SJCRH30 (cell line): Measurements from ENCODE around the gene HNRNPA3. TPM values are rescaled to one million over a fixed set of nuclear protein-coding genes. Genes with fewer than 3 reads are reported as not detected.
"Not testable (repeated sequence)": the region's sequence is repeated elsewhere in the genome, so short reads cannot be mapped to it uniquely, and the experiment has no call there.

ENCODE experiments used
- DNase-seq, 2 experiments: peaks; one replicate each; pipeline ENCODE4 v3.0.0-alpha.2; 2015 to 2020
- H3K27ac ChIP-seq: fragments of 250-450 bp; sonication (Bioruptor Pico); 2 replicates; pipeline ENCODE4 v1.5.1; 2020; ENCODE audit warnings: mild to moderate bottlenecking, moderate library complexity
- H3K27me3 ChIP-seq: fragments of 250-450 bp; sonication (Bioruptor Pico); 2 replicates; pipeline ENCODE4 v1.5.1; 2020; ENCODE audit warnings: mild to moderate bottlenecking, moderate library complexity
- H3K36me3 ChIP-seq: fragments of 250-450 bp; sonication (Bioruptor Pico); 2 replicates; pipeline ENCODE4 v1.5.1; 2020; ENCODE audit warnings: mild to moderate bottlenecking, moderate library complexity
- H3K4me1 ChIP-seq: fragments of 250-450 bp; sonication (Bioruptor Pico); 2 replicates; pipeline ENCODE4 v1.5.1; 2020; ENCODE audit warnings: mild to moderate bottlenecking, moderate library complexity
- H3K4me3 ChIP-seq: fragments of 250-450 bp; sonication (Bioruptor Pico); 2 replicates; pipeline ENCODE4 v1.5.1; 2020; ENCODE audit warnings: mild to moderate bottlenecking, moderate library complexity
- H3K9me3 ChIP-seq: fragments of 250-450 bp; sonication (Bioruptor Pico); replicated peaks from 2 replicates; pipeline ENCODE4 v1.5.1; 2020; ENCODE audit warnings: mild to moderate bottlenecking, moderate library complexity
- total RNA-seq: library from RNA; depleted of rRNA; stranded (reverse); fragments of >200 nt; shearing (Covaris generic); gene quantifications from 2 replicates; pipeline ENCODE4 v1.2.3, GENCODE V29; 2014

Gene HNRNPA3
- total RNA-seq, 1 experiment from 2014 or later: 159 TPM

DNA sequence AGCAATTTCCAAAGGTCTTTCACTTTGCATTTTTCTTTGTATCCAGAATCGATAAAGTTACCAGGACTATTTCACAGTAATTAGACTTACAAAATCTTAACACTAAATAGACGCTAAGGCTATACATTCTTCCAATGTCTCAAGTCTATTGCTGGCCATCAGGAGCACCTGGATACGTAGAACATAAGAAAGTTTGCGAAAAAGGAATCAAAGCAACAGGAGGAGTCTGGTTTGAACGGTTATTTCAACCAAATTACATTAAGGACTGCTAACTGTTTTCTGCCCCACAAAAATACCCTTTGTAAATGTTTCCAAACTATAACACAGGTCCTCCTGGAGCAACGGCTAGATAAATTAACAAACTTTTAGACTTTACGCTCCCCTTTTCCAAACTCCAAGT lies 1.4 kb upstream of the HNRNPA3 start:
- H3K27me3 ChIP-seq: no peaks in the 10 kb centered on the region
- peaks cover 11% of the 10 kb centered on the region for H3K4me1 ChIP-seq
- H3K9me3 ChIP-seq: no peaks in the 10 kb centered on the region
- peaks cover 30% of the 10 kb centered on the region for H3K36me3 ChIP-seq
- peak overlapping the region; percentile 99 for H3K27ac ChIP-seq
- no peak for DNase-seq
- peak overlapping the region; percentile 91 for H3K4me3 ChIP-seq

DNA sequence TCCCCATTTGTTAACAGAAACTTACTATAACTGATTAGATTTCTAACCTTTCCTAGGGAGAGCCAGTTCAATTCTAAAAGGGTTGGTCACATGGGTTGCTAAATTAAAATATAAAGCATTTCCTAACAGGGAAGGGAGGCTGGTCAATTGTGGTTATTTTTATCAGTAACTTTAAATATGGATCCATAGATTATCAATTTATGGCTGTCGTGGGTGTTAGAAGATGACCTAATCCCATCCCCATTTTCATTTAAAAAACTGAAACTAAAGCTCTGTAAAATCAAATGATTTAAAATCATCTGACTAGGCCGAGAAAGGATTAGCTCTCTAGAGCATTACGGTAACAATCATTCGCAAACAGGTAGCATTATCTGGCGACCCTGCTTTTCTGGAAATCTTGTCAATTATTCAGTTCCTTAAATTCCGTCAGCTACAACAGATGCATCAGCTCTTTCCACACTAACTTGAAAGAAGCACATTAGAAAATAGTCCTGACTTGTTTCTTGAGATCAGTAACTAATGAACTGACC lies 953 bp upstream of the HNRNPA3 start:
- peaks cover 11% of the 10 kb centered on the region for H3K4me1 ChIP-seq
- H3K36me3 ChIP-seq: peaks cover 35% of the 10 kb centered on the region
- peak overlapping the region; percentile 91 for H3K4me3 ChIP-seq
- H3K27me3 ChIP-seq: no peaks in the 10 kb centered on the region
- peak overlapping the region; percentile 99 for H3K27ac ChIP-seq
- no peak for DNase-seq
- H3K9me3 ChIP-seq: no peaks in the 10 kb centered on the region

DNA sequence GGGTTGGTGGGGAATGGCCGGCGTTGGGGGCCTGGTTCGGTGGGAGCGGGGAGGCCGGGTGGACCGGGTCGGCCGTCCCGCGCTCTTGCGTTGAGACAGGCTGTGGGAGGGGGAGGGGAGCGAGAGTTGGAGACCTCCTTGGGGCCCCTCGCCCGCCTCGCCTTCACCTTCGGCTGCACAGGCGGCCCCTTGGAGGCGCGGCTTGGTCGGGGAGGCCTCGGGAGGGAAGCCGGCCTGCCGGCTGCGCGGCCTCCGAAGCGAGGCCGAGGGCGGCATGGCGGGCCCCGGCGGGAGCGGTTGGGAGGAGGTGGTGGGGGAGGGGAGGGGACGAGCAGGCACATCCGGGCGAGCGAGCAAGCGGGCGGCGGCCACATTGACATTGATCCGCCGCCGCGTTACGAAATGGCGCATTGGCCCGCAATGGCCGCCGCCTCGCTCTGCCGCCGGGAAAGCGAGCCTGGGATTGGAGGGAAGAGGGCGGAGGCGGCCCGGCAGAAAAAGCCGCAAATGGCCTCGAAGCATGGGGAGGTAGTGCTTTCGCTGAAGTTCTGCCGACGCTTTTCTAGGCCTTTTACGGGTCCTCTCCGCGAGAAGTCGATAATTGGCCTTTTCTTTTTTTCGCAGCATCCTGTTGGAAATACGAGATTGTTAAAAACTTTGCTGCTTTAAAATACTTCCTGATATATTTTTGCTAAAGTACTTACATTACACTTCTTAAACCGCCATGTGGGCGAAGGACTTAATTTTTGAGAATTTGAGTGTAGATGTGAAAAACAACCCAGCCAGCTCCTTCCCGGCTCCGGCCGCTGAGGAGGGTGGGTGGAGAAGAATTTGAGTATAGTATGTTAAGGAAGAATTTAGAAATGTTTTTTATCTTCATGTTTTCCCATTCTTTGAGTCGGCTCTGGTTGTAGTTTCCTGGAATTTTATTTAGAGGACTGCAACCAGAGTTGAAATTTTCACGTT lies 580 bp downstream of the HNRNPA3 start:
- Histone ChIP-seq H3K36me3 (peaks cover 49% of the 10 kb centered on the region), H3K4me3 (peak overlapping the region; percentile 91), H3K9me3 (no peaks in the 10 kb centered on the region), H3K27me3 (no peaks in the 10 kb centered on the region), H3K27ac (peak overlapping the region; percentile 99), H3K4me1 (peaks cover 14% of the 10 kb centered on the region)
- peak; percentile 92 to 95 for DNase-seq

DNA sequence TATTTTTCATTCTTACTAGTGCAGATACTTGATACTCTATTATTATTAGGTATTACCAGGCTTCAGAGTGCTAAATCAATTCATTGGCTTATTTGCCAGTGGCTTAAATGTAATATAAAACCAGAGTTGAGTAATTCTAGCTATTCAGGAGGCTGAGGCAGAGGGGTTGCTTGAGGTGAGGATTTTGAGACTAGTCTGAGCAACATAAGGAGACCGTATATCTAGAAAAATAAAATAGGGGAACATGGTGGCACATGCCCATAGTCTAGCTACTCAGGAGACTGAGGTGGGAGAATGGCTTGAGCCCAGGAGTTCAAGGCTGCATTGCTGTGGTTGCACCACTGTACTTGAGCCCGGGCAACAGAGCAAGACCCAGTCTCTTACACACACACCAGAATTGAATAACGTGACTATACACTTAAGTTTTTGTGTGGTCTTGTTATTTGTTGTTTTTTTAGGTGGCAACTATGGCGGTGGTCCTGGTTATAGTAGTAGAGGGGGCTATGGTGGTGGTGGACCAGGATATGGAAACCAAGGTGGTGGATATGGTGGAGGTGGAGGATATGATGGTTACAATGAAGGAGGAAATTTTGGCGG lies 4.8 kb downstream of the HNRNPA3 start:
- H3K4me3 ChIP-seq: no peak overlapping the region
- H3K36me3 ChIP-seq: peaks cover 89% of the 10 kb centered on the region
- peaks cover 14% of the 10 kb centered on the region for H3K4me1 ChIP-seq
- no peaks in the 10 kb centered on the region for H3K9me3 ChIP-seq
- no peaks in the 10 kb centered on the region for H3K27me3 ChIP-seq
- H3K27ac ChIP-seq: no peak overlapping the region
- DNase-seq: no peak

DNA sequence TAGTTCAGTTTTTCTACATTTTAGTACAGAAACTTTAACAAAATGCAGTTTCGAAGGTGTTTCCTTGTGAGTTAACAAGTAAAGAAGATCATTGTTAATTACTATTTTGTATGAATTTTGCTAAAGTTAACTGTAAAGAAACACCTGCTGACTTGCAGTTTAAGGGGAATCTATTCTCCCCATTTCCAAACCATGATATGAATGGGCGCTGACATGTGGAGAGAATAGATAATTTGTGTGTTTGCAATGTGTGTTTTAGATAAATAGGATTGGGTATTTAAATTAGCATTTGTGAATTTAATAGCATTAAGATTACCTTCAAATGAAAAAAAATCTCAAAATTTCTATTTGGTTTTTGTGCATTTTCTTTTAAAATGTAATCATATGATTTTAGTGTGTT lies 7.2 kb downstream of the HNRNPA3 start:
- H3K27ac ChIP-seq, DNase-seq, H3K9me3 ChIP-seq, H3K27me3 ChIP-seq, H3K4me3 ChIP-seq: not testable (repeated sequence)
- Histone ChIP-seq H3K36me3 (peaks cover 89% of the 10 kb centered on the region), H3K4me1 (peaks cover 10% of the 10 kb centered on the region)

DNA sequence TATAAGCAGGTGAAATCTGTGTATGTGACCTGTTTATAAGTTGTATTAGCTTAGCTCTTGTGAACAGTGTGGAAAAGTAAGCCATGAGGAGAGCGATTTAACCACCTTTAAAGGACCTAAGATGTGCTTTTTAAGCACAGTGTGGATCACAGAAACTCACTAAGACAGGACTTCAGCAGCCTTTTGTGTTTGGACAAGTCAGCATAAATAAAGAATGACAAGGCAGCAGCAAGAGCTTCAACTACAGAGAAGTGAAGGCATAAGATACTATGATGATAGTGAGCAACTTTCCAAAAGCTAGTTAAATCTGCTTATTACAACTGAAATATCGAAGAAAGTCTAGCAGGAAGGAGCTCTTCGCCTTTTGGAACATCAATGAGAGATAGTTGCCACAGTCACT lies 8.9 kb downstream of the HNRNPA3 start:
- peaks cover 2% of the 10 kb centered on the region; the same call in 1 of the 2 replicates for H3K4me1 ChIP-seq
- H3K9me3 ChIP-seq: peaks cover 5% of the 10 kb centered on the region; the same call in 1 of the 2 replicates
- no peak for DNase-seq
- H3K27ac ChIP-seq: no peak overlapping the region
- no peak overlapping the region for H3K4me3 ChIP-seq
- H3K36me3 ChIP-seq: peaks cover 71% of the 10 kb centered on the region
- peaks cover 7% of the 10 kb centered on the region; the same call in 1 of the 2 replicates for H3K27me3 ChIP-seq

DNA sequence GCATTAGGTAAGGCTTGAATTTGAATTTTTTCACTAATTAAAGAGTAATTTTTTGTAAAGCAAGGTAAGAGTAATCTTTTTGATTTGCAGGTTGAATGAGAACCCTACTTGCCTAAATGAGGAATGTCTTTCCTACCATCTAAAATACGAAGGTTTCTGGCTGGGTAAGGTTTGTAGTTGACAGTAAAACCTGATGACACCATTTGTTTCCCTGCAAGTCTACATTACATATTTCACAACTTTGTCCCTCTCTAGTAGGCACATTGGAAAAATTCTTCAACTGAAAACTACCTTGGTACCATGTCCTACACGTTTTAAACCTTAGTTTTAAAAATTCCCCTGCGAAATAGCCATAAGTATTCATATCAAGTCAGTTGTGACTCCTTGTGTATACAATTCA lies 9.4 kb downstream of the HNRNPA3 start:
- DNase-seq: no peak
- H3K4me1 ChIP-seq: peaks cover 2% of the 10 kb centered on the region; the same call in 1 of the 2 replicates

DNA sequence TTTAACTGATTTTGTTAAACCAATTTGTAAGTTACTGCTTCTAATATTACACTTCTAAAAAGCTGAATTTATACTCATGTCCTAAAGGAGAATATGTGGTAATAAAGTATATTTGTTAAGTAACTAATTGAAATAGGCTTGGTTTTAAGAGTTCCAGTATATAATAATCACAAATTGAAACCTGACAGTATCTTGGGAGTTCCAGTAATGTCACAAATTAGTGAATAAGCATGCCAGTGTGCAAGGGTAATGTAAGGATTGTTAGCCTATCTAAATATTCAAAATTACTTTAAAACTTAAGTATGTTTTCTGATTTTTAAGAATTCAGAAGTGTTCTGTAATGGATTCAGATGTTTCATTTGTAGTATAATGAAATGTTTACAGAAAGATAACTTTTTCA lies 10.8 kb downstream of the HNRNPA3 start:
- not testable (repeated sequence) for H3K4me1 ChIP-seq, H3K4me3 ChIP-seq, H3K27me3 ChIP-seq, H3K27ac ChIP-seq, H3K9me3 ChIP-seq, DNase-seq
- H3K36me3 ChIP-seq: peaks cover 54% of the 10 kb centered on the region

More for the DNA sequence above, 9.4 kb downstream of the HNRNPA3 start:
- no peak overlapping the region for H3K4me3 ChIP-seq
- H3K9me3 ChIP-seq: peaks cover 5% of the 10 kb centered on the region; the same call in 1 of the 2 replicates
- no peak overlapping the region for H3K27ac ChIP-seq
- peaks cover 7% of the 10 kb centered on the region; the same call in 1 of the 2 replicates for H3K27me3 ChIP-seq
- H3K36me3 ChIP-seq: peaks cover 67% of the 10 kb centered on the region

DNA sequence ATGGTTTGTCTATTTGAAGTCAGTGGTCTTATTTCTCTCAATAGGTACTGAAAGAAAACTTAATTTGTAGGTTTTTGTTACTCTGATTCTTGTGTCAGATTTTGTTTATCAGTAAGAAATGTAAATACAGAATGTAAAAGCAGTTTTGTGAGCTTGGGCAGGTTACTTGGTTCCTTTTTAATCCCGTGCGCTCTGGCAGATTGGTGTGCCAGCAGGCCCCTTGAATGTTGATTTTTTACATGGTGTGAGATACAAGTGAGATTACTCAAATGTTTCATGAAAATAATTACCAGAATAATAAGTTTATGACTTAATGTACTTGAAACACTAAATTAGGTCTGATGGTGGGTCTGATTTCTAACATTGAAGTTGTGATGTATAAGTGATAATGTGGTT lies 13.4 kb downstream of the HNRNPA3 start:
- Histone ChIP-seq H3K27ac (no peak overlapping the region), H3K27me3 (peaks cover 7% of the 10 kb centered on the region; the same call in 1 of the 2 replicates), H3K4me3 (no peak overlapping the region), H3K36me3 (peaks cover 44% of the 10 kb centered on the region), H3K4me1 (no peaks in the 10 kb centered on the region; the same call in 1 of the 2 replicates), H3K9me3 (peaks cover 5% of the 10 kb centered on the region; the same call in 1 of the 2 replicates)
- no peak for DNase-seq

DNA sequence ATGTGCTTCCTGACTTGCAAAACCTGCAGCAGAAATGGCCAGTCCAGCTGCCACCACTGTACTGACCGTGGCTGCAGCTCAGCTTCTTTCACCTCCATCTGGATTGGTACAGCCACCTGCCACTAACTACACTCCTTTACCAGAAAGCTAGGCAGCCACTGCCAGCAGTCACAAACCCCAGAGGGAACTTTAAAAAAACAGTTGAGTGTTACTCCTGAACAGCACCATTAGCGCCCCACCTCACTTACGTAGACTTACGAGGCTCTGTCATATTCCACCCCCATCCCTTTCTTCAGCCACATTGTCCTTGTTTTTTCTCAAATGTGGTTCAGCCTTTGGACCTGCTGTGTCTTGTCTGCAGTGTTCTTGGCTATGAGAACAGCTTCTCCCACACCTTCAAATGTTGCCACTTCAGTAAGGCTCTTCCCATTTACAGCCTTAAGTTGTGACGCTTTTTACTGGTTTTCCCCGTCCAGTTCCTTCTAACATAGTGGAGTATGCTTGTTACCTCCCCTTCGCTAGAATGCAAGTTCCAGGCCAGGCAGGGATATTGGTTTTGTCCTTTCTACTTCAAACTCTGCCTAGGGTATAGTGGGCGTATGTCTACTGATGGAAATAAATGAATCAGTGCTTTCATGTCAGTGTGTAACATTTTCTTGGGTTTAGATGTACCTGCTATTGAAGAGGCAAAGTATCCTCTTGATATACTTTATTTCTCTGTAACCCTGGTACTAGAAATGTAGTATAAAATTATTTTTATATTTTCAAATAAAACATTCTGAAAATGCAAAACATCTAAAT lies 17.0 kb downstream of the HNRNPA3 start:
- Histone ChIP-seq H3K27ac (no peak overlapping the region), H3K4me1 (no peaks in the 10 kb centered on the region)
- DNase-seq: no peak

DNA sequence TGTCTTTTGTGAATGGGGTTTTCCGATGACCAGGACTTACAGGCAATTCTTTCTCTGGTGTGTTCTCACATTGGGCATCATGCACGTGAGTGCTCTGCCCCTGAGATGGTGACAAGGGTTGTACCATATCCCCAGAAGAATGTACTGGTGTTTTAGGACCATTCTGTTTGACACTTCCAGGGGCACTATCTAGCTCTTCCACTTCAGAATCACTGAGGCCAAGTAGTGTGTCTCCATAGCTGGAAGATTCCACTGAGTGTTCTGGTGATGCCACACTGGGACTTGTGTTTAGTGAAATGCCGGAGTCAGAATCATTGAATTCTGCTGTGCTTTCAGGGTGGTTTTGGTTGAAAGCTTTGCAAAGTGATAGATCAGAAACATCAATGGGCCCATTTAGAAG lies 18.7 kb downstream of the HNRNPA3 start:
- Histone ChIP-seq H3K9me3 (no peaks in the 10 kb centered on the region), H3K27me3 (no peaks in the 10 kb centered on the region), H3K27ac (no peak overlapping the region), H3K36me3 (peaks cover 49% of the 10 kb centered on the region), H3K4me3 (no peak overlapping the region), H3K4me1 (no peaks in the 10 kb centered on the region)
- DNase-seq: no peak

More for the DNA sequence above, 17.0 kb downstream of the HNRNPA3 start:
- Histone ChIP-seq H3K9me3 (no peaks in the 10 kb centered on the region), H3K36me3 (peaks cover 48% of the 10 kb centered on the region), H3K27me3 (no peaks in the 10 kb centered on the region), H3K4me3 (no peak overlapping the region)

DNA sequence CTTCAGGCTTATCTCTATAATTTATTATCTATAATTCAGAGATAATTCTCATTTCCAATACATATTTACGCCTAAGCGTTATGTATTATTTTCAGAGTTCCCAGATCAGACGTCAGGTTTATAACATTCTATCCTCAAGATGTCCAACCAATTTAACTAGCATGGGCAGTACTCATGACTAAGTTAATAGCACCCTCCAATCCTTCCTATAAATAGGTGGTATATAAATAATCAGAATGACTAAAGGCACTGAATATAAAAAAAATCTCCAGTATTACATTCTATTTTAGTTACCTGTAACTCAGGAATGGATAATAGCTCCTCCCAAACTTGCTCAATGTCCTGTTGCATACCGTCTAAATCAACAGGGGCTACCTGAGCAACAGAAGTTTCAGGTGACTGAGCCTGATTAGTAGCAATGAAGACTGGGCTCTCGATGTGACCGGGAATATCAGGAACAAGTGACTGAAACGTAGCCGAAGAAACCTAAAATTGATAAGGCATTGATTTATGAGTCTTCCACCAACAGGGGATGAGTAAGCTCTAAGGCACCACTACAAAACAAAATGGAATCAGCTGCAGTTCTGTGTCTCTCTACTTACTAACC lies 19.6 kb downstream of the HNRNPA3 start:
- DNase-seq: no peak
- Histone ChIP-seq H3K4me1 (no peaks in the 10 kb centered on the region), H3K36me3 (peaks cover 54% of the 10 kb centered on the region), H3K9me3 (no peaks in the 10 kb centered on the region), H3K27ac (no peak overlapping the region), H3K4me3 (no peak overlapping the region), H3K27me3 (no peaks in the 10 kb centered on the region)

DNA sequence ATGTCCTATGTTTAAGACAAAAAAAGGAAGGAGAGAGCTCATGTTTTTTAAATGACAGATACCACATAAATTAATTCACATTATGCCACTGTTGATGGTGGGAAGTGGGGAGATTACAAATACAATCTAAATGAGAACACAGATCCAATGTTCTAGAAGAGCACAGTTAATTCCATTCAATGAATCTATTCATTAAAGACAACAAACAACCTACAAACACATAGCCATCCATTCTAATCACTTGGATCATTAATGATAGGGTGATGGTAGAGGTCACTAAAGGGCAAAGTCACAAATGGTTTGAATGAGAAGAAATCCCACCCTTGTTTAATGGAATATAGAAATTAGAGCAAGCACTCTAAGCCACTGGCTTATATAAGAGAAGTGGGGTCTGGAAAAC lies 21.7 kb downstream of the HNRNPA3 start:
- no peak overlapping the region for H3K27ac ChIP-seq
- H3K4me3 ChIP-seq: no peak overlapping the region
- no peaks in the 10 kb centered on the region for H3K4me1 ChIP-seq
- H3K27me3 ChIP-seq: no peaks in the 10 kb centered on the region
- no peaks in the 10 kb centered on the region for H3K9me3 ChIP-seq
- H3K36me3 ChIP-seq: peaks cover 54% of the 10 kb centered on the region
- DNase-seq: no peak

DNA sequence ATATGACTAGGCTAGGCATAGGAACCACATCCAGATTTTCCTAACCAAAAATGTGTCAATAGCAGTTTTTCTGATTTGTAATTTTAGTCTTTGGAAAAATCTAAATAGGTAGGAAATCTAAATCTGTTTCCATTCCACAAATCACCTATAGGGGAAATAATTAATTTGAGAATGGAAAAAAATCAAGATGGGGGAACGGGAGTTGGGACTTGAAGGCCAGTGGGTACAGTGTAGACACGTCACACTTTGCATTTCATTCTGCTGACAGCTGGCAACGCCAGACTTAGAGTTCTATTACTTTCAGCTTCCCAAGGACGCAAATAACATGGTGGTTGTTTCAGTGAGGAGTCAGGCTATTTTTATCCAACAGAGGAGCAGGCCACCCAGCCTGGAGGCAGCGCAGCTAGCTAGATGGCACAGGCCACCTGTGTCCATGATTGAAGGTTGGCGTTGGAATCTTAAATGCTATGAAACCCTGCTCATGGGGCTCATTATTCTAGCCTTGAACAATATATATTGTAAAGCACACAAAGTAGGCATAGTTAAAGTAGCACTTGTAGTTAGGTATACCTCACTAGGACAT lies 23.4 kb downstream of the HNRNPA3 start:
- peaks cover 14% of the 10 kb centered on the region for H3K4me1 ChIP-seq
- no peak overlapping the region for H3K27ac ChIP-seq
- peaks cover 39% of the 10 kb centered on the region for H3K36me3 ChIP-seq
- no peaks in the 10 kb centered on the region for H3K27me3 ChIP-seq
- DNase-seq: no peak
- no peak overlapping the region for H3K4me3 ChIP-seq
- no peaks in the 10 kb centered on the region for H3K9me3 ChIP-seq
